Ureter (tissue), 1 donor: Measurements from ENCODE around the gene EHMT1. TPM values are rescaled to one million over a fixed set of nuclear protein-coding genes. Genes with fewer than 3 reads are reported as not detected.
"Not testable (repeated sequence)": the region's sequence is repeated elsewhere in the genome, so short reads cannot be mapped to it uniquely, and the experiment has no call there.

Experiments used
- DNase-seq: peaks from one replicate; pipeline ENCODE4 v3.0.0-alpha.2; 2020; ENCODE audit warnings: low spot score
- total RNA-seq: library from RNA; stranded (reverse); gene quantifications from one replicate; pipeline ENCODE4 v1.2.4, GENCODE V29; 2023
- donor health status: DM: yes; HTN: yes; CAD: no.

EHMT1 gene
- total RNA-seq, 1 donor from 2014 or later: 126 TPM

DNA sequence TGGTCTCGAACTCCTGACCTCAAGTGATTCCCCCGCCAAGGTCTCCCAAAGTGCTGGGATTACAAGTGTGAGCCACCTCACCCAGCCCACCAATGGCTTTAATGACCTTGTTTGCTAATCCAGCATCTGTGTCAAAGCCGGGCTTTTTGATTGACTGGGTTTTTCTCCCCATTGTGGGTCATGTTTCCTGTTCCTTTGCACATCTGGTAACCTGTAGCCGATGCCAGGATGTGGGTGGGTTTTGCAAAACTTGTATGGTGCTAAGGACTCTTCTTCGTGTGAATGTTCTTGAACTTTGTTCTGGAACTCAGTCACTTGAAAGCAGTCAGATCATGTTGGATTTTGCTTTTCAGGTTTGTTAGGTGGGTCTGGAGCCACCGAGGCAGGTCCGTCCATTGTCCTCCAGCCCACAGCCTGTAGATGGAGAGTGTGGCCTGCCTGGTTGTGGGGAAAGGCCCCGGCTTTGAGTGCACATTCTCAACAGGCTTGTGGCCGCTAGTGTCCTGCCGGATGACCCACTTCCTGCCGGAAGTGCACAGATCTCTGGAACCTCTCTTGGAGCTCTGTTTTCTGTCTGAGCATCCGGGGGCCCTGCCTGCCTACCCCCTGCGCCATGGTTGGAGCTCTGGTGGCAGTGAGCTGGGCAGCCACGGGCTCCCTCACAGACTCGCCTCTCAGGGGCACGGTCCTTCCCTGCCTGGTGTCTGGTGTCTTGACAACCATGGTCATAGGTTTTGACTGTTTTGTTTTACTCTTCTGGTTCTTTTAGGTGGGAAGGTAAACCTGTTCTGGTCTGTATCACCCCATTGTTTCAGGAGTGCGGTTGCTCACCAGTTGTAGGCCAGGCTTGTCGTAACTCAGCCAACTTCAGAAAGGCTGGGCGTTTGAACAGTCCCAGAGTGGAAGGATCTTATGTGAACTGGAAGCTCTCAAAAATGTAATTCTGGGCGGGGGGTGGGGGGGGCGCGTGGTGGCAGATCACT is 189.2 kb downstream of the EHMT1 start:
- no peak for DNase-seq

DNA sequence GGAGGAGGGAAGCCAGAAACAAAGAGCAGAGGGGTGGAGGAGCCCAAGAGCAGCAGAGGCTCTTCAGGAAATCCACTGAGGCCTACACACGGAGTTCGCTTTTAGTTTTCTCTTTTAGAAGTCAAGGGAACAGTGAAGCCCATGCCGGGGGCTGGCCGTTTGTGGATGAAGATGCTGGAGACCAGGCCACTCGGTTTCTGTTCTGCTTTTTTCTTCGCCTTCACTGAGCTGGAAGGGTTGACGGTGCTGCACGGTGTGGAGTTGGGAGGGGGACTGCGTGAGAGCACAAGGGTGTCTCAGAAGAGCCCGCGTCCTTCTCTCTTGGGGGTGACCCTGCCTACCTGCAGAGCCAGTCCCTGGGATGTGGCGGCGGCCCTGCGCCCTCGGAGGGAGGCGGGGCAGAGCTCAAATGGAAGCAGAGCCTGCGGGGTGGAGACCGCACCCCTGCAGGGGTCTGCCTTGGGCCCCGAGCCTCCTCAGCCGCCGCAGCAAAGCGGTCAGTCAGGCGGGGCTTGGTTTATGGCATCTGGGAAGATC is 190.3 kb downstream of the EHMT1 start:
- DNase-seq: no peak

DNA sequence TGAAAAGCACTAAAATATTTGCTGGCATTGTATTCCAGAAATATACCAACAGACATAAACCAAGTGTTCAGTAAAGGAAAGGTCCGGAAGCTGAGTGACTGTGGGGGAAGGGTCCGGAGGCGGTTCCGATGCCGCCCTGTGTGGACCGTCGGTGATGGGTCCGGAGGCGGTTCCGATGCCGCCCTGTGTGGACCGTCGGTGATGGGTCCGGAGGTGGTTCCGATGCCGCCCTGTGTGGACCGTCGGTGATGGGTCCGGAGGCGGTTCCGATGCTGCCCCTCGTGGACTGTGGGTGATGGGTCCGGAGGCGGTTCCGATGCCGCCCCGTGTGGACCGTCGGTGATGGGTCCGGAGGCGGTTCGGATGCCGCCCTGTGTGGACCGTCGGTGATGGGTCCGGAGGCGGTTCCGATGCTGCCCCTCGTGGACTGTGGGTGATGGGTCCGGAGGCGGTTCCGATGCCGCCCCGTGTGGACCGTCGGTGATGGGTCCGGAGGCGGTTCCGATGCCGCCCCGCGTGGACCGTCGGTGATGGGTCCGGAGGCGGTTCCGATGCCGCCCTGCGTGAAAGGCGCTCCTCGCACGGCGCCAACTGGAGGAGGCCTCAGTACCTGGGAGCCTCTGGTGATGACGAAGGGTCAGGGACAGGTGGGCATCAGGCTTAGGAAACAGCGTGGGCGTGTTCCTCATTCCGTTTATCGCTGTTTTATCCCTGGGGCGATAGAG is 191.1 kb downstream of the EHMT1 start:
- DNase-seq: not testable (repeated sequence)

DNA sequence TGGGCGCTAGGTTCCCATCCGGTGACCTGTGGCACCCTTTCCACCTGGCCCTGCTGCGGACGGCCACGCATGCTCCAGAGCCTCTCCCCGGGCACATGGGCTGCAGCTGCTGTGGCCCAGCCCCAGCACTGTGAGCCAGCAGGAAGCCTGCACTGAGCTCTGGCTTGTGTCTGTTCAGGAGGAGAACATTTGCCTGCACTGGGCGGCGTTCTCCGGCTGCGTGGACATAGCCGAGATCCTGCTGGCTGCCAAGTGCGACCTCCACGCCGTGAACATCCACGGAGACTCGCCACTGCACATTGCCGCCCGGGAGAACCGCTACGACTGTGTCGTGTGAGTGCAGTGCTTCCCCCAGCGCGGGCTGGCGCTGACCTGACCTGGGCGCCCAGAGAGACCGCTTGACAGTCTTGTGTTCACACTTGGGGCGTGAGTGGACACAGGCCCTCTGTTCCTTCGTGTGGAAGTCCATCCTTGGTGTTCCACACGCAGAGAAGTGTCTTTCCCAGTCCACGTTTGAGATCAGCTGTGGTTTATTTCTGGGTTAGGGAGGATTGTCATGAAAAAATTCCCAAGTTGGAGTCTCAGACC is 192.6 kb downstream of the EHMT1 start:
- no peak for DNase-seq

DNA sequence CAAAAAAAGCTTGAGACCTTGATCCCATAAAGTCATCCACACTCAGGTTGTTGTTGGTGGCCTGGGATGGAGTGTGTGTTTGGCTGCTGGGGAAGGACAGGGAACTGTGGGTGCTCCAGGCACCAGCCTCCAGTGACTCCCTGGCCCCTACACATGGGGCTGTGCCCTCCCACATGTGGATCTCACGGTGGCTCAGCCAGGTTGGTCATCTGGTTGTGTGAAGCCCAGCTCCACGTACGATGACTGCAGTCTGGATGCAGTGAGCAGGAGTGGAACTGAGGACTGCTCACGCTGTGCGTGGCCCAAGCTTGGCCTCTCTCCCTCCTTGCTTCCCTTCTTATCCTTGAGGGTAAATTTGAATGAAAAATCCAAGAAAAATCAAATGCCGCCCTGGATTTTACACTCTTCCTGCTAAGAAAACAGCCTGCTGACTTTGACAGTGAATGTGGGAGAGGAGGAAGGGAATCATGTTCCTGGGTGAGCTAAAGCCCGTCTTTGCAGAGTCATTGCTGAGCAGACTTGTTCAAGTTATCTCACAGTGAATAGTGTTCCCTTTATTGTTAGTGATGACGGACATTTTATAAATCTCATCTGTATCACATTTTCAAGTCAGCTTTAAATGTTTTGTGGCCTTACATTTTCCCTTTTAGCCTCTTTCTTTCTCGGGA is 193.7 kb downstream of the EHMT1 start:
- DNase-seq: no peak

DNA sequence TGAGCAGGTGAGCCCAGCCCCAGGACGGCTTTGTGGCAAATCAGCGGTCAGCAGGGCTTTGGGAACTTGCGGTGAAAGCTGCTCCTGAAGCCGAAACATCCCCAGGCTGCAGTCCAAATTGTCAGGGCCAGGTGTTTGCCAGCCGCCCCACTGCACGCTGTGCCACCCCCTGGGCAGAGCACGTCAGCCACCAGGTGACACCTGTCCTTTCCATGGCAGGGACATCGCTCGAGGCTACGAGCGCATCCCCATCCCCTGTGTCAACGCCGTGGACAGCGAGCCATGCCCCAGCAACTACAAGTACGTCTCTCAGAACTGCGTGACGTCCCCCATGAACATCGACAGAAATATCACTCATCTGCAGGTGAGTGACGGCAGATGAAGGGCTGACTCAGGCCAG is 194.4 kb downstream of the EHMT1 start:
- DNase-seq: no peak

DNA sequence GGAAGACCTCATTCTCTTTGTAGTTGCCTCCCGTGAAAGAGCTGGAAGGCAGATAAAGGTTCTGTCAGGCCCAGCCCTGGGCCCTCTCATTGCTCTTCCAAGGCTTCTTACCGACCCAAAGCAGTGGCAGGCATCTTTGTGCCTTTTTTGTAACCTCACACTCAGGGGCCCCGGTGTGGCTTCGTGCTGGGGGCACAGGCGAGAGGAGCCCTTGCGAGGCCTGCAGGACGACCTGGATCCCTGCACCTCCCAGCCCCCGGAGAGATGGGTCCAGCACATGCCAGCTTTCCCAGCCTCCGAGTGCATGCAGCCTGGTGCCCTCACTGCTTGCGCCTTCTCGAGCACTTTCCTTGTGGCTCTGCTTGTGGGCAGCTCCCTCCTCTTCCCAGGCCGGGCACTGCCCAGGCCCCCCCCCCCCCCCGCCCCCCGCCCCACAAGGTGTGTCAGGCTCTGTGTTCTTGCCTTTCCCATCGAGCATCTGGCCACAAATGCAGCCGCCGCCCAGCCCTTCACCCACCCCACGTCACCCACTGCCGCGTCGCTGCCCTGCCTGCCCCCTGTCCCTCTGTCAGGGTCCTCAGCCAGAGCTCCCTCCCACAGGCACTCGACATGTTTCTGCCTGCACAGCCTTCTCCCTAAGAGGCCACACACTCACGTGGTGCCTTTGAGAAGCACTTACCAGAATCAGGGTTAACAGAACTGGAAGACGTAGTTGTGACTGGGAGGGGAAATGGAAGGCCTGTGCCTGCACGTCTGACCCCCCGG is 195.0 kb downstream of the EHMT1 start:
- peak; percentile 66 for DNase-seq

DNA sequence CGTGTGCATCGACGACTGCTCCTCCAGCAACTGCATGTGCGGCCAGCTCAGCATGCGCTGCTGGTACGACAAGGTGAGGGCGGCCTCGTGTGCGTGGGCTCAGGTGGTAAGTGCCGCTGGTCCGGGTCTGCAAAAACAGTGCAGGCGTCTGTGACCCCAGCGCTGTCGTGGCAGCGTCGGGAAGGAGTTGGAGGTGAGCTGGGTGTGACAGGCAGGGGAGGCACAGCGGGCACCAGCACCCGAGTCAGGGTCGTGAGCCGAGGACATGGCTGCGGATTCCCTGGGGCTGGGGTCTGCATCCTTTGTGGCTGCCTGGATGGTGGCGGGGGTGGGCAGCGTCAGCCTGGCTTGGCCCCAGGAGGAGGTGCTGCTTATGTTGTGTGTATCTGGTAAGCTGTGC is 195.6 kb downstream of the EHMT1 start:
- DNase-seq: no peak

DNA sequence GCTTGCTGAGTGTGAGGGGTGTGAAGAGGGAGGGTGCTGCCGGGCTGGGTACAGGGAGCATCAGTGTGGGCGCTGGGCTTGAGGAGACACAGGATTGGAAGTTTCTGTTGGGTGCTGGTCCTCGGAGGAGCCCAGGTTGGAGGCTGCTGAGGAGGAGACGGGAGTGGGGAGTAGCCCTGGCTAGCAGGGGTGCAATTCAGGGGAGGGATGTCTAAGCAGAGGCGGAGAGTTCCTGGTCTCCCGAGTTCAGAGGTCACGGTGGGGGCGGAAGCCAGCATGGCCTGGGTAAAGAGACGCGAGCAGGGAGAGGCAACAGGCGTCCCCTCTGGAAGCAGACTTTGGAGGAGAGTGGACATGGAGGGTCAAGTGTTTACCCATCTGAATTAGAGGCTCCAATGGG is 196.0 kb downstream of the EHMT1 start:
- no peak for DNase-seq

DNA sequence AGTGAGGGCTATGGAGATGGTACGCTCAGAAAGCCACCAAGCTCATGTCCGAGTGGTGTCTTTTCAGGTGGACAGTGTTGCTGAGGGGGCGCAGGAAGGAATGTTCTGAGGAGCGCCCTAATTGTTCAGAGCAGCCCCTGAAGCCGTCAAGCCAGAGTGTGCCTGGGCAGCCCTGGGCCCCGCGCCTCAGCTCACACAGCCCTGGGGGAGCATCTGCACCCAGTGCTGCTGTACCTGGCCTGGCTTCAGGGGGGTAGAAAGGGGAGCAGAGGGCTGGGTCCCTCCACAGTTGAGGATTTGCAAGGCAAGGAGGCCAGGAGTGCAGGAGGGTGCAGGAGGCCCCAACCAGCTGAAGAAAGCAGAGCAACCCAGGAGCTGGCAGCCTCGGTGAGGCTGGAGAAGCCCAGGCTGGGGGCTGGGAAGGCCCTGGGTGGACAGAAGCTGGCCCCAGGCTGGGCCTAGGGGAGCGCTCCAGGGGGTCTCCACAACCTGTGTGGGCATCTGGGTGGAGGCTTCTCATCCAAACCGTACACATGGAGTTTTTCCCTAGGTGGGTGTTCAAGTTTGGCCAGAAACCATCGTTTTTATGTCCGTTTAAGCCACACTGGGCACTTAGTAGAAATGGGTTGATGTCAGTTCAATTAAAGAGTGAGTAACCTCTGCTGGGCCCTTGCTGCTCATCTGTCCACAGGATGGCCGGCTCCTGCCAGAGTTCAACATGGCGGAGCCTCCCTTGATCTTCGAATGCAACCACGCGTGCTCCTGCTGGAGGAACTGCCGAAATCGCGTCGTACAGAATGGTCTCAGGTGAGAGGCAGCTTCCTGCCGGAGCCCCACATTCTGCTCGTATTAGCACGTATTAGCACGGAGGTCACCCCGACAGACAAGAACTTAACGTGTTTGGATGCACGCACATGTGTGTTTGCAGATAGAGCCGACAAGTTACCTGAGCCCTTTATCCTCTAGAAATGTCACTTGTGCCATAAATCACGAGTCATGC is 196.8 kb downstream of the EHMT1 start:
- no peak for DNase-seq

DNA sequence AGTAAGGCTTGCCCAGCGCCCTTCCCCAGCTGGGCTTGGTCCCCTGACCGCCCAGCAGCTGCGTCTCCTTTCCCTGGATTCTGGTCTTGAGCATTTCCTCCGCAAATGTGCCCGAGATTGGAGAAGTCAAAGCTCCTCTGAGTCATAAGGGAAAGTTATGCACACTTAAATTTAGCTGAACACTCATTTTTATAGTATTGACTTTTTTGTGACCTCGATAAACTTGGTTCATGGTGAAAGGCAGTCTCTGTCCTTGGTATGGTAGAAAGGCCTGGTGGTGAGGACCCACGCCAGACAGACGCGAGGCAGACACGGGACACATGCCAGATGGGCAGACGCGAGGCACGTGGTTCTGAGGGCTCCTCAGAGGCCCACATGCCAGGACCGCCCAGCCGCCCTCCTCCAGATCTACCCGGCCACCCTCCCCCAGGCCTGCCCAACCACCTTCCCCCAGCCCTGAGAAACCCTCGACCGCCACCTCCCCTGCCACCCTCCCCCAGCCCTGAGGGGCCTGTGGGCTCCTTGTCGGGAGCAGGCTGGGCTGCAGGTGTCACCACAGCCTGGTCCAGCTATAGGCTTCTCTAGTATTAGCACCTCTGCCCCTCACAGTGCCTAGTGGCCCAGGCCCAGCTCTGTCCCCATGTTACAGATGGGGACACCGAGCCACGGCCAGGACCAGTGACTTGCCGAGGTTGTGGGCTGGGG is 197.9 kb downstream of the EHMT1 start:
- DNase-seq: no peak

DNA sequence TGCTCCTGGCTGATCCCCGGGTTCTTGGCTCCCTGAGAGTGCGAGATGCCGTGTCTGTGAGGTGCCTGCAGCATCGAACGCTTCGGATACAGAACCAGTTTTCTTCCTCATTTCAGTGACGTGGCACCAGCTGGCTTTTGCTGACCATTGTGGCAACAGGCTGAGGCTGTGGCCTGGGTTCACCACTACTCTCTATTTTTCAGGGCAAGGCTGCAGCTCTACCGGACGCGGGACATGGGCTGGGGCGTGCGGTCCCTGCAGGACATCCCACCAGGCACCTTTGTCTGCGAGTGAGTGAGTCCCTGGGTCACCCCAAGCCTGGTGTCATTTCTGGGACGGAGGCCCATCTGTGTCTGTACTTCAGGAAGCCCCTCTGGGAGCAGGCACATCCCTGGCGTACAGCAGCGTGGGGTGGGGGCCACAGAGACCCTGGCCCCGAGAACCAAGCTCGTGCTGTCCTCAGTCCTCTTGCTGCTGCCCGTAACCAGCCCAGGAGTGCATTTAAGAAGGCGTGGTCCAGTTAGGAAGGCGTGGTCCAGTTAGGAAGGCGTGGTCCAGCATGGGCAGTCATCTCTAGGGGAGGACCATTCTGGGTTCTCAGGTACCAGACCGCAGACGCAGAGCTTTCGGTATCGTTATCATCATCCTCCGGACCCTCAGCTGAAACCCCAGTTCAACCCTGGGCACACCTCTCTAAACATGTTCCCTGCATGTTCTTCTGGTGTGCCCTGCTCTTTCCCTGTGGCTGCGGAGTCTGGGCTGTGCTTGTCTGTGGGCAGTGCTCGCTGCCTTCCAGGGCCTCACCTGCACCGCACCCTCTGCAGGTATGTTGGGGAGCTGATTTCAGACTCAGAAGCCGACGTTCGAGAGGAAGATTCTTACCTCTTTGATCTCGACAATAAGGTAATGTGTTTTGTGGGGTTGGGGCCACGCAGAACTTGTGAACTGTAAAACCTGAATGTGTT is 198.7 kb downstream of the EHMT1 start:
- no peak for DNase-seq

DNA sequence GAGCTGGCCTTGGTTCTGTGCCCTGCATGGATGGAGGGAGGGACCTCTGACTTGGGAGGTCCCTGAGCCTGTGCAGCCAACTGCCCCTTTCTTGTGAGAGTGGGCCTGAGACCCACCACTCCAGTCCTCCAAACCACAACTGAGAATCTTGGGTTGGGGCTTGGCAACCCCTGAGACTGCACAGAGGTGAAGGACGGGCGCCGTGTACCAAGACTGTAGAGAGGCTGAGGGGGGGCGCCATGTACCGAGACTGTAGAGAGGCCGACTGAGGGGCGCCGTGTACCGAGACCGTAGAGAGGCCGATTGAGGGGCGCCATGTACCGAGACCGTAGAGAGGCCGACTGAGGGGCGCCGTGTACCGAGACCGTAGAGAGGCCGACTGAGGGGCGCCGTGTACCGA is 199.5 kb downstream of the EHMT1 start:
- DNase-seq: no peak

DNA sequence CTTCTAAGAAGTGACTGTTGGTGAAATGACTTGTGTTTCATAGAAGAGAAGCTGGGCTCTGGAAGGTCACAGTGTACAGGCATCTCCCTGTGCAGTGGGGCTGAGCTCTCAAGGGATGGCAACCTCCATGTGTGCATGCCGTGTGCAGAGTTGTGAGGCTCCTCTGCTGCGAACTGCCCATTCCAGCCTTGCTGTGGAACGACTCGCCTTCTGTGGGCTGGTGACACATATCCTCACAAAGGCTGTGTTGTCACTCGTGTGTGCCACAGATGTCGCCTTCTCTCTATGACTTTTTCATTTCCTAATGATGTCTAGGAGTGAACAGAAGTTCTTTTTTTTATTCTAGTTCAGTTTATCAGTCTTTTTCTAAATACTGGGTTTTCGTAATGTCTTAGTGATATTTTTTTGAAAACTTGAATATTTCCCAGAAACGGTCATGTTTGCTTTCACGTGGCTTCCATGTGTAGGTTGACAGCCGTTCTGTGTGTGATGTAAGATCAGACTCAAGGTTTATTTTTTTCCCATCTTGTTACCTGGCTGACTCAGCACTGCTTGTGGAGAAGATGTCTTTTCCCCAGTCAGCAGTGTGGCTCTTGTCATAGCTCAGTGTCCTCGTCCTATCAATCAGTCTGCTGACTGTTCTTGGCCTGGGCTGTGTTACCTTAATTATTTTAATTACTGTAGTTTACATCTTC is 201.5 kb downstream of the EHMT1 start:
- no peak for DNase-seq

DNA sequence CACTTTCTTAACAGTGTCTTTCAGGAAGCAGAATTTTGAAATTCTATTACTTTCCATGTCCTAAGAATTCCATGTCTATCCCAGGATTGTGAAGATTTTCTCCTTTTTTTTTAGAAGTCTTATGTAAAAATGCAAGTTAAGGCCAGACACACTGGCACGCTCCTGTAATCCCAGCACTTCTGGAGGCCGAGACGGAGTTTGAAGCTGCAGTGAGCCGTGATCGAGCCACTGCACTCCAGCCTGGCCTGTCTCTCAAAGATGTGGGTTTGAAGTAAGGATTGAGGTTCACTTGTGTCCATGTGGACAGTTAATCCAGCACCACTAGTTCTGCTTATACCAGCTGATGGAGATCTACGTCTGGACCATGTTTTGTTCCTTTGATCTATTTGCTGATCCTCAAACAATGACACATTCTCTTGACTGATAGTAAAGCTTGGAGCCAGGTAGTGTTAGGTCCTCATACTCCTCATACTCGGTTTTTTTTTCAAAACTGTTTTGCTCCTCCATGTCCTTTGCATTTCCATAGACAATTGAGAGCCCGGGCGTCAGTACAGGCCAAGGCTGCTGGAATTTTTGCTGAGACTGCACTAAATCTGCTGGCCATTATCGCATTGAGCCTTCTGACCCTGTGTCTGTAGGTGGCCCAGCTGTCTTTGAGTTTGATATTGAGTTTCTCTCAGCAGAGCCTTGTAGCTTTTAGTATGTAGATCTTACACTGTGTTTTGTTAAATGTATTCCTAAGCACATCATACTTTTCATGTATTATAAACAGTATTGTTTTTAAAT is 205.4 kb downstream of the EHMT1 start:
- DNase-seq: no peak

DNA sequence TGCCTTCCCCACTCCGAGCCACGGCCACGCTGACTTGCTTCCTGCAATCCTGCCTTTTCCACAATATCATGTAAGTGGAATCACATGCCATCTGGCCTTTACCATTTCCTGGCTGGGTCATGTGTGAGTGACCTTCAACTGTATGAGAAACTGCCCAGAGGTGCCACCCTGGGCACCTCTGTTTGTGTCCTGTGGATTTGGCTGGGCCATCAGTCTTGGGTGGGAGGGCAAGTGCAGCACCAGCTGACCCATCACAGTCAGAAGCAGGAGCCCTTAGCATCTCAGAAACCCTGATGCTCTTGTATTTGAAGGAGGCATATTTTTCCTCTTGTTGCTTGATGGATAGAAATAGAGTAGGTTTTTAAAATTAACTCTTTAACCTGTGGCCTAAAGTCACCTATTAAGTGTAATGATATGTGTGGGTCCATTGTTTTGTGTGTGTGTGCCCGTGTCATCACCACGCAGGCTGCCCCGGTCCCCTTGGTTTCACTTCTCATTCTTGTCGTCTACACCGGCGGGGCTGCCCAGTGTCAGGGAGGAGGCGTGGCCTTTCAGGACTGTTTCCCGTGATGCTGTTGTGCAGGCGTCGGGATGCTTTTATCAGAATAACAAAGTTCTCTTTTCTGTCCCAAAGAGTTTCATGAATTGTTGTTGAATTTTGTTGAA is 206.7 kb downstream of the EHMT1 start:
- DNase-seq: no peak
